Ishikawa (cell line): ENCODE results near the gene ZBTB33.

ENCODE experiments used
- CEBPB ChIP-seq: IDR thresholded peaks from 2 replicates; pipeline ENCODE4 v1.6.1; 2012
- EP300 ChIP-seq: IDR thresholded peaks from 2 replicates; pipeline ENCODE4 v1.6.1; 2012; ENCODE audit warnings: borderline replicate concordance
- NFIC ChIP-seq: IDR thresholded peaks from 2 replicates; pipeline ENCODE4 v1.6.1; 2012
- RAD21 ChIP-seq: IDR thresholded peaks from 2 replicates; pipeline ENCODE4 v1.6.1; 2012; ENCODE audit warnings: low read depth
- TAF1 ChIP-seq: IDR thresholded peaks from 2 replicates; pipeline ENCODE4 v1.6.1; 2012; ENCODE audit warnings: low read depth, mild to moderate bottlenecking
- TCF12 ChIP-seq: IDR thresholded peaks from 2 replicates; pipeline ENCODE4 v1.6.1; 2012; ENCODE audit warnings: low read depth
- TEAD4 ChIP-seq: IDR thresholded peaks from 2 replicates; pipeline ENCODE4 v1.6.1; 2012
- YY1 ChIP-seq: IDR thresholded peaks from 2 replicates; pipeline ENCODE4 v1.6.1; 2012; ENCODE audit warnings: low read depth

GRCh38 chrX:120294651-120295050 lies 44.0 kb downstream of the ZBTB33 start:
- TF ChIP-seq RAD21 (no peak), NFIC (no peak), TAF1 (no peak), TCF12 (no peak), YY1 (no peak), CEBPB (no peak), EP300 (no peak), TEAD4 (no peak)
